GM19193 (cell line): Measurements from ENCODE around the gene WASF2.

Source experiments
- POLR2A ChIP-seq: IDR thresholded peaks from 4 replicates; pipeline ENCODE4 v1.6.1; 2011; ENCODE audit not compliant: insufficient read depth, insufficient read length; ENCODE audit errors: extremely low read depth

Gene WASF2

GRCh38 chr1:27513528-27513927 is 23.6 kb upstream of the WASF2 start:
- no peak for TF ChIP-seq POLR2A

- no peak for TF ChIP-seq POLR2A
Measured at GRCh38 chr1:27509127-27510080, 19.4 kb upstream of the WASF2 start.

- no peak for TF ChIP-seq POLR2A
Measured at GRCh38 chr1:27507960-27508665, 18.1 kb upstream of the WASF2 start.

- TF ChIP-seq POLR2A = no peak
Measured at GRCh38 chr1:27506703-27507102, 16.7 kb upstream of the WASF2 start.

GRCh38 chr1:27505420-27505680 is 15.4 kb upstream of the WASF2 start:
- TF ChIP-seq POLR2A = no peak

GRCh38 chr1:27504588-27505419 is 14.8 kb upstream of the WASF2 start:
- TF ChIP-seq POLR2A = no peak

GRCh38 chr1:27503844-27504587 is 14.0 kb upstream of the WASF2 start:
- TF ChIP-seq POLR2A = no peak

- TF ChIP-seq POLR2A = no peak
Measured at GRCh38 chr1:27503033-27503432, 13.1 kb upstream of the WASF2 start.

GRCh38 chr1:27499142-27499541 is 9.2 kb upstream of the WASF2 start:
- TF ChIP-seq POLR2A = no peak

GRCh38 chr1:27496604-27497155 is 6.7 kb upstream of the WASF2 start:
- no peak for TF ChIP-seq POLR2A

GRCh38 chr1:27492796-27493195 is 2.8 kb upstream of the WASF2 start:
- no peak for TF ChIP-seq POLR2A

GRCh38 chr1:27491748-27492700 is 2.1 kb upstream of the WASF2 start:
- no peak for TF ChIP-seq POLR2A

- no peak for TF ChIP-seq POLR2A
Measured at GRCh38 chr1:27489501-27489972, 430 bp downstream of the WASF2 start.
